GM19438 (cell line): ENCODE measurements around the gene ZNF536.
"Not testable (repeated sequence)": the region's sequence is repeated elsewhere in the genome, so short reads cannot be mapped to it uniquely, and the experiment has no call there.

Source experiments
- ATAC-seq: cut with Tn5 transposase; IDR thresholded peaks from one replicate; pipeline ENCODE4 v1.9.1; 2021; ENCODE audit warnings: low read depth; ENCODE audit not compliant: unreplicated experiment

Gene ZNF536

DNA sequence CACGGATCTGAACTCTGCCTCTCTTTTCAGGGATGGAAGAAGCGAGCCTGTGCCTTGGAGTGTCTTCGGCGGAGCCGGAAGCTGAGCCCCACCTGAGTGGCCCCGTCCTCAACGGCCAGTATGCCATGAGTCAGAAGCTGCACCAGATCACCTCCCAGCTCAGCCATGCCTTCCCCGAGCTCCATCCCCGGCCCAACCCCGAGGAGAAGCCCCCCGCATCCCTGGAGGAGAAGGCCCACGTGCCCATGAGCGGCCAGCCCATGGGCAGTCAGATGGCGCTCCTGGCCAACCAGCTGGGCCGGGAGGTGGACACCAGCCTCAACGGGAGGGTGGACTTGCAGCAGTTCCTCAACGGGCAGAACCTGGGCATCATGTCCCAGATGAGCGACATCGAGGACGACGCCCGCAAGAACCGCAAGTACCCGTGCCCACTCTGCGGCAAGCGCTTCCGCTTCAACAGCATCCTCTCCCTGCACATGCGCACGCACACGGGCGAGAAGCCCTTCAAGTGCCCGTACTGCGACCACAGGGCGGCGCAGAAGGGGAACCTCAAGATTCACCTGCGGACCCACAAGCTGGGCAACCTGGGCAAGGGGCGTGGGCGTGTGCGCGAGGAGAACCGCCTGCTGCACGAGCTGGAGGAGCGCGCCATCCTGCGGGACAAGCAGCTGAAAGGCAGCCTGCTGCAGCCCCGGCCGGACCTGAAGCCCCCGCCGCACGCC is 71.5 kb downstream of the ZNF536 start:
- ATAC-seq: no peak

DNA sequence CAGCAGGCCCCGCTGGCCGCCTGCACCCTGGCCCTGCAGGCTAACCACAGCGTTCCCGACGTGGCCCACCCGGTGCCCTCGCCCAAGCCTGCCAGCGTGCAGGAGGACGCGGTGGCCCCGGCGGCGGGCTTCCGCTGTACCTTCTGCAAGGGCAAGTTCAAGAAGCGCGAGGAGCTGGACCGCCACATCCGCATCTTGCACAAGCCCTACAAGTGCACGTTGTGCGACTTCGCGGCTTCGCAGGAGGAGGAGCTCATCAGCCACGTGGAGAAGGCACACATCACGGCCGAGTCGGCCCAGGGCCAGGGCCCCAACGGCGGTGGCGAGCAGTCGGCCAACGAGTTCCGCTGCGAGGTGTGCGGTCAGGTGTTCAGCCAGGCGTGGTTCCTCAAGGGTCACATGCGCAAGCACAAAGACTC is 72.1 kb downstream of the ZNF536 start:
- no peak for ATAC-seq

DNA sequence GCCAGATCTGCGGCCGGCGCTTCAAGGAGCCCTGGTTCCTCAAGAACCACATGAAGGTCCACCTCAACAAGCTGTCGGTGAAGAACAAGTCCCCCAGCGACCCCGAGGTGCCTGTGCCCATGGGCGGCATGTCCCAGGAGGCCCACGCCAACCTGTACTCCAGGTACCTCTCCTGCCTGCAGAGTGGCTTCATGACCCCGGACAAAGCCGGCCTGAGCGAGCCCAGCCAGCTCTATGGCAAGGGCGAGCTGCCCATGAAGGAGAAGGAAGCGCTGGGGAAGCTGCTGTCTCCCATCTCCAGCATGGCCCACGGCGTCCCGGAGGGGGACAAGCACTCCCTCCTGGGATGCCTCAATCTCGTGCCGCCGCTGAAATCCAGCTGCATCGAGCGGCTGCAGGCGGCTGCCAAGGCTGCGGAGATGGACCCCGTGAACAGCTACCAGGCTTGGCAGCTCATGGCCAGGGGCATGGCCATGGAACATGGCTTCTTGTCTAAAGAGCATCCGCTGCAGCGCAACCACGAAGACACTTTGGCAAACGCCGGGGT is 72.6 kb downstream of the ZNF536 start:
- ATAC-seq: no peak

DNA sequence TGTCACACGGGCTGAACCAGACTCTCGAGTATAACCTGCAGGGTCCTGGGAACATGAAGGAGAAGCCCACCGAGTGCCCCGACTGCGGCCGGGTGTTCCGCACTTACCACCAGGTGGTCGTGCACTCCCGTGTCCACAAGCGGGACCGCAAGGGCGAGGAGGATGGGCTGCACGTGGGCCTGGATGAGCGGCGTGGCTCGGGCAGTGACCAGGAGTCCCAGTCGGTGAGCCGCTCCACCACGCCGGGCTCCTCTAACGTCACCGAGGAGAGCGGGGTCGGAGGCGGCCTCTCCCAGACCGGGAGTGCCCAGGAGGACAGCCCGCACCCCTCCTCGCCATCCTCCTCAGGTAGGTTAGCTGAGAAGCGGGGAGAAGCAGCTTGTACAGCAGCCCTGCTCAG is 73.2 kb downstream of the ZNF536 start:
- ATAC-seq: no peak

DNA sequence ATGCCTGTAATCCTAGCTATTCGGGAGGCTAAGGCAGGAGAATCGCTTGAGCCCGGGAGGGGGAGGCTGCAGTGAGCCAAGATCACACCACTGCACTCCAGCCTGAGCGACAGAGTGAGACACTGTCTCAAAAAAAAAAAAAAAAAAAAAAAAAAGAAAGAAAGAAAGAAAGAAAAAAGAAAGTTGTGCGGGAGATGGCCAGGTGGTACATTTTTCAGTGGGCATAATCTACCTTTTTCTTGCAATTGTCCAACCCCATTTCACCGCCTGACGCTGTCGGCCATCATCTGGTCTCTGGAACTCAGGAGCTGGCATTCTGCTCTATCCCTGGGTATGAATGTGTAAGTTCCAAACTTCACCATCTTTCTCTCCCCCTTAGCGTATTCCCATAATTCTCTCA is 73.9 kb downstream of the ZNF536 start:
- ATAC-seq: not testable (repeated sequence)

DNA sequence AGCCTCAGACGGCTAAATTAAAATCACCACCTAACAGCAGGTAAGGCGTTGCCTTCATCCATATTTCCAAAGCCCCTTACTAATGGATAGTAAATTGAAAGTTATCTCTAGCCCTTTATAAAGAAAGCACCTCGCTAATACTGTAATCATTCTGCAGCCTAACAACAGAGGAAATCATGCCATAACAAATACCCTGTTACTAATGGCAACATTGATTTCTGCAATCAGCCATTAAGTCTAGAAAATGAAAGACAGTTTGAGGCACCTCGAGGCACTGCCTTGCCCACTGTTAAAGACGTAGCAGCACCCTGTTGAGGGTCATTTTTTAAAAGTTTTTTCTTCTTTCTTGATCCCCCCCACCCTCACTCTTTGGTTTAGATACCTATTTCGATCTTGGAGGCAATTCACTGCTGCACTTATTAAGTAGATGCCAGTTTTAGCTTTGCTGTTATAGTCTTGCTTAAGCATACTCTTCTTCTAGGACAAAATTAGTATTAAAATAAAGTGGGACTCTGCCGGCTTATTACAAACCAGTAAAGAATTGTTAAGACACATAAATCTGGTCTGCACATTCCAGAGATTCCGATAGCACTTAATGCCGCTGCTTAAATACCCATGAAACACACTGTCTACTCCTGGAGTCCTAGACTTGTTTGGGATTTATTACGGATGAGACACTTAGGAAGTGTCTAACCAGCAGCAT is 74.8 kb downstream of the ZNF536 start:
- ATAC-seq: no peak

DNA sequence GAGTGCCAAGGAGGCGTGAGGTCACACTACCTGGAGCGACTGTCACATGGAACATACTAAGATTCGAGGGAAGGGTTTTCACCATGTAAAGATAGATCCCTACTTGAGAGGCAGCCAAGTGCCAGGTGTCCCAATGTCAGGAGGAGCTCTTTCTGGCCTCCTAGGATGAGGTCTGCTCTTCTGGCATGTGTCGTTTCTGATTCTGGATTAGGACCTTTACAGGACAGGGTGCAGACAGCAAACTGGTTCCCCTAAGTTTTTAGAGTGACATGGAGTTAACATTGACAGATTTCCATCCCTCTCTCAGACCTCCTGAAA is 75.3 kb downstream of the ZNF536 start:
- no peak for ATAC-seq

DNA sequence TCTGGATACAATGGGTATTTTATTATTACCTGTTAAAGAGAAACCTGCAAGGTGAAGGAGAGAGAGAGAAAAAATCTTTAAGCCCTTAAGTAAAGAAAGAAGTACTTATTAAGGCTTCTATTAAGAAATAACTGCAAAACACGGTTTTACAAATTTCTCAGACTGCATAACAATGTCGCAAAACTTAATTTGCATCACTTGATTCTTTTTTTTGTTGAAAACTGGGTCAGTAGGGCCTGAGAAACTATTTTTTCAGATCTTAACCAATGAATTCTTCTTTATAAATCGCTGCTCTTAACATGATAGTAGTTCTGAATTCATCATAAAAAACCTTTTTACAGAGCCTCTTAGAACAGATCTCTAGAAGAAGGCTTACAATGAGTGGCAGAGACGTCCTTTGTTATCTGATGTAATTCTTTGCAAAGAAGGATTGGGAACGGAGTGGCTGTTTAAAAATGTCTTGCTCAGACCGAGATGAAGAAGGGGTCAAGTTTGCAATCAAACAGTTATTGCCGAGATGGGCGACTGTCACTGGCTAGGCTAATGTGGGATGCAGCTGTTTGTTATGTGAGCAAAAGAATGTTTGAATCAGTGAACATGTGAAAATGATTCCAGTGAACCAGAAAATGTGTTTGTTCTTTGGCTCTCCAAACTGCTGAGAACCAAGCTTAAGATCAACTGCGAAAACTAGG is 76.3 kb downstream of the ZNF536 start:
- no peak for ATAC-seq

DNA sequence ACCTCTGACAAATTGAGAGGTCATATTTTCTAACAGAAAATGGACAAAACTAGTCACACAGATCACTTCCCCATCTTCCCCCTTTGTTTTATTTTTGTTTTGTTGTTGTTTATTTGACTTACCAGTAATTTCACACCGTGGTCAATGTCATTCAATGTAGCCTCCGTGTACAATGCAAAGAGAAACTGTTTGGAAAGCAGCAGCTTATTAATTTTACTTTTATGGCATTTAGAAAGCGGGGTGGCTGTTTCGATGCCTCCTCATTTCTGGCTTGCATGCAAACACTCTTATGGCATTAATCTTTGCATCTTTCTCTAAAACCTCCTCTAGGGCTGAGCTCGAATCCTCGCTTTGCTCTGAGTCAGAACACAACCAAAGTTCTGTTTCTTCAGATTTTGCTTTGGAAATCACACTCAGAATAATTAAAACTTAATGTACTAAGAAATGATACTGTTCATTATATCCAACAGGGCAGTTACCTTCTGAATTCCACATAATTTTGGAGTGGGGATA is 77.0 kb downstream of the ZNF536 start:
- ATAC-seq: no peak

DNA sequence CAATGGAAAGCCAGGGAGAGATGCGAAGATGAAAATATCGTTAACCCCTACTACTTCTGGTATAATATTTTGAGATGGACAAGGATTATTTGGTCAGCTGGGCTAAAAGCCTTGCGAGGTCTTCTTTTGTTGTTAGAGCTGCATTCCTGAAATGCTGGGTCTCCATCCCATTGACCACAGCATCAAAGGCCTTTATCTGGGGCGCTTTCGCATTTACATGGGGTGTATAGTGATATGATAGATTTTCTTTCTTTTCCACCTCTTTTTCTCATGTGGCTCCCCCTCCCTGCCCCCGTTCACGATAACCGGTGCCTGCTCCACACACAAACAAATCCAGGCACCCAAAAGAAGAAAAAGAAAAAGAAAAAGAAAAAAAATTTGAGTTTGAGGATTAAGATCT is 77.5 kb downstream of the ZNF536 start:
- no peak for ATAC-seq

DNA sequence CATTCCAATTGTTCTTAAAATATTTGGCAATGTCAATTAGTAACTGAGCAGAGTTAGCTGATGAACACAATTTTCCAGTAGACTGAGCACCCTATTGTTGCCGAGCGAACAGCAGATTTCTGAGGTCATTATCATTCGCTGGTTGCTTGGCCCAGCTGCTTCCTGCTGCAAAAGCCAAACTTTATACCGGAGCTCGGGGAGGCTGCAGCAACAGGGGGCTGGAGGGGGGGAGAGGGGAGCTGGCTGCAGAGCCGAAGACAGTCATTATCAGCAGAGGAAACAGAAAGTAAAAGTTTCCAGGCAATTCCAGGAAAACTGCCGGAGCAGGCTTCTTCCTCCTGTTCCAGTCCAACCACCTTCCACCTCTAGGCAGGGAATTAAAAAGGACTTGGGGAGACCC is 77.9 kb downstream of the ZNF536 start:
- no peak for ATAC-seq

DNA sequence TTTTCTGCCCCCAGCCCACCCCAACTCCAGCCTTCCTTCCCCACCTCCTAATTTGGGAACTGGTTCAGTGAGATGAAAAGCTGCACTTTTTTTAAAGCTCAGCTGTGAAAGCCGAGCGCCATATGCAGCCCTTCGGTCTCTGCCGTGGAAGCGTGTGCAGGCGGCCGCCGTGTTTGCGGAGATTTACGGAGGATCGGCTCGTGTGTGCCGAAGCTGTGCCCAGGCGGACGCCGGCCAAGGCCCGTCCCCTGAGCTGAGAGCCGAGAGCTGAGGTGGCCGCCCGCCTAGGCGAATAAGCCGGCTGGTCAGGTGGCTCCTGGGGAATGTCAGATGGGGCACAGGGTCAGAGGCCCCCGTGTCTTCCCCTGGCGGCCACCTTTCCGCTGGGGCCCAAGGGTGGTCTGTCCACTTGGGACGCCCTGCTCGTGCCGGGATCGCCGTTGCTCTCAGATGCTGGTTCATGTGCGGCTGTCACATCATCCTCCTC is 78.7 kb downstream of the ZNF536 start:
- ATAC-seq: no peak

DNA sequence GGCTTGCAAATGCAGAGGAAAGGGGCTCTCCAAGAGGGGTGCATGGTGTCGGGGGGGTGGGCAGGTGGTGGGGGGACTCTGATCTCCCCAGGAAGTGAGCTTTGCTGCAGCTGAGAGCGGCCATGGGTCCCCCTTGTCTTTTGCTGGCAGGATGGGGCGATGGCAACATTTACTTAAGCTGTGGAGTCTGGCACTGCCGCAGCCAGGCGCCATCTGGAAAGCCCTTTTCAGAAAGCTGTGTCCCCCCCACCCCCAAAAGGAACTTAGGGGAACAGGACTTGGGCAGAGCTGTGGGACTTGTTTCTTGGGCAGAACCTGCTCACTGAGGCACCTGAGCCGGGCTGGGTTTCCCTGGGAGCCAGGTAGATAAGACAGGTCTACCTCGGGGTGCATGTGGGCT is 80.7 kb downstream of the ZNF536 start:
- ATAC-seq: no peak

DNA sequence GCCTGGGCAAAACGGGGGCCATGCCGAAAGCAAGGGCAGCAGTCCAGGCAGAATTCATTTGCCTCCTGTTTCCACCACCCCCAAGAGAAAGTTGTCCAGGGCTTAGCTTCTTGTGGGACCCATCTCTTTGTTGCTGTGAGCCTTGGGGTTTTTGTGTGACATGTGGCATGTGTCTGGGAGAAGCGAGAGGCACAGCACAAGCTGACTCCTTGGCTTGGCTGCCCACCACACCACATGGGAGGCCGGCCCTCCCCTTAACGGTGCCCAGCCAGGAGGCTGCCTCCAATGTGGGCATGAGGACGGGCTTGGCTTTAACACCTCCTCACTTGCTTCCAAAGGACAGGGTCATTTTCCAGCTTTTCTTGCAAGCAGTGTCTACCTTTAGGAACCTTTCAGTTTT is 81.6 kb downstream of the ZNF536 start:
- no peak for ATAC-seq

DNA sequence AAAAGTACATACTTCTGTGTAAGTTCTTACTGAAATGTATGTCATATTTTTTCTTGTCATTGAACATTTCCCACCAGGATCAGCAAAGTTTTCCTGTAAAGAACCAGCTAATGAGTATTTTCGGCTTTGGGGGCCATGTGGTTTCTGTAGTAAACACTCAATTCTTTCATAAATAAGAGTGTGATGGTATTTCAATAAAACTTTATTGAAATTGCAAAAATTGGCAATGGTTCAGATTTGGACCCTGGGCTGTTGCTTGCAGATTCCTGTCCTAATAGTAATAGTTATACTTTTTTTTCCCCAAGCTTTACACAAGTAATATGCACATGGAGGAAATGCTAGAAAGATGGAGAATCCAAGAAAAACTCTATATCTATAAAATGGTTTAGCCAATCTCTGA is 83.7 kb downstream of the ZNF536 start:
- ATAC-seq: no peak

DNA sequence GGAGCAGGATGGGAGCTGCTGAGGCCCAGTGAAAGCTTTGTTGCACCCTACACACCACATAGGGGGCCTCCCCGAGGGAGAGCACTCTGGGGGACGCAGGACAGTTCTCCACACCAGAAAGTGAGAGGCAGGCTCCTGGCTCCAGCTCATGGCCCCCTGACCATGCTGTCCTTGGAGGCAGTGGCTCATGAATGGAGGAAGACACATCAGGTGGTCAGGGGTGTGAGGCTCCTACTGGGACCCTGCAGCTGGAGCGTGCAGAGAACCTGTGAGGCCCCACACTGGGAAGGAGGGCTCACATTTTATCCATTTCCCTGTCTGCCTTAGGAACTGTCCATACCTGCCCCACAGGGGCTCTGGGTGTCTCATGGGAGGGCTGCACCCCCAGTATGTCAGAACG is 85.3 kb downstream of the ZNF536 start:
- ATAC-seq: no peak

DNA sequence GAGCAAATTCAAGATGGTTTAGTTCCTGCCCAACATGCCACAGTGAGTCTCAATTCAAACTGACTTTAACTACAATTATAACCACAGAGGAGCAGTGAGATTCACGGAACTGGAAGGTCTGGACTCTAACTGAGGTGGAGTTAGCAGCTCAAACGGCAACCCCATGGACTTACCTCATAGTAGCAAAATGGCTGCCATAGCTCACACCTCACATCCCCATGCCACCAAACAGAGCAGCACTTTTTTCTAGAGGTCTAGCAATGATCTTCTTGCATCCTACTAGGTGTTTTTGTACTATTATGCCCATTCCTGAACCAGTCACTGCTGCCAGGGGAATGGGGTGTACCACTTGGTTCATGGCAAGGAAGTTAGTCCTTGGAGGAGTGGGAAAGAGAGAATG is 87.7 kb downstream of the ZNF536 start:
- ATAC-seq: no peak

DNA sequence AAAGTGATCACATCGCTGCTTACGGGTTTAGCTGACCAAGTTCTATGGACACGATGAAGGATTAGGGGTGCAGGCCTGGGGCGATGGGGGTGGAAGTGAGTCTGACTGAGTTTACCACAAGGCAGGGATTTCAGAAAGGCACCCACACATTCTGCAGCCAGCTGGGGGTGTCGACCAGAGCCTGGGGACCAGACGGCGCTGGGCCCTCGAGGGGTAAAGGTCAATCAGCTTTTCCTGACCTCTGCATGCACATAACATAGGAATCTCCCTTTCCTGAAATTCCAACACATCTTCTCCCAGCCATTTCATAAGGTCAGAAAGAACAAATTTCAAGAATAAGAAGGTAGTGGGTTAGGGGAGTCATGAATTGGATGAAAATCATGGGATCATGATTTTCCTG is 92.0 kb downstream of the ZNF536 start:
- no peak for ATAC-seq

DNA sequence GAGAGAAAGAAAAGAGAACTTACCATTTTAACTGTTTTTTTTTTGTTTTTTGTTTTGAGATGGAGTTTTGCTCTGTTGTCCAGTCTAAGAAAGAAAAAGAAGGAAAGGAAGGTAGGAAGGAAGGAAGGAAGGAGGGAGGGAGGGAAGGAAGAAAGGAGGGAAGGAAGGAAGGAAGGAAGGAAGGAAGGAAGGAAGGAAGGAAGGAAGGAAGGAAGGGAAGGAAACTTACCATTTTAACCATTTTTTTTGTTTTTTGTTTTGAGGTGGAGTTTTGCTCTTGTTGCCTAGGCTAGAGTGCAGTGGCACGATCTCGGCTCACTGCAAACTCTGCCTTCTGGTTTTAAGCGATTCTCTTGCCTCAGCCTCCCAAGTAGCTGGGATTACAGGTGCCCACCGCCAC is 94.4 kb downstream of the ZNF536 start:
- ATAC-seq: not testable (repeated sequence)

DNA sequence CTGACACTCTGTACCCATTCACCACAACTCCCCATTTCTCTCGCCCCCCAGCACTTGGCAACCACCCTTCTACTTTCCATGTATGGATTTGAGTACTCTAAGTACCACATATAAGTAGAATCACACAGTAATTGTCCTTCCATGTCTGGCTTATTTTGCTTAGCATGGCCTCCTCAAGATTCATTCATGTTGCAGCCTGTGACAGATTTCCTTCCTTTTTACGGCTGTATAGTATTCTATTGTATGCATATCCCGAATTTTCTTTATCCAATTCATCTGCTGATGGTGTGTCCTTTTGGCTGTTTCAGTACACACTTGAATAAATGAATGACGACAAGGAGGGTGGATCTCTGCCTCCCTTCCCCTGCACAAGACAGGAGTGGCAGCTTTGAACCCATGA is 95.1 kb downstream of the ZNF536 start:
- ATAC-seq: no peak

DNA sequence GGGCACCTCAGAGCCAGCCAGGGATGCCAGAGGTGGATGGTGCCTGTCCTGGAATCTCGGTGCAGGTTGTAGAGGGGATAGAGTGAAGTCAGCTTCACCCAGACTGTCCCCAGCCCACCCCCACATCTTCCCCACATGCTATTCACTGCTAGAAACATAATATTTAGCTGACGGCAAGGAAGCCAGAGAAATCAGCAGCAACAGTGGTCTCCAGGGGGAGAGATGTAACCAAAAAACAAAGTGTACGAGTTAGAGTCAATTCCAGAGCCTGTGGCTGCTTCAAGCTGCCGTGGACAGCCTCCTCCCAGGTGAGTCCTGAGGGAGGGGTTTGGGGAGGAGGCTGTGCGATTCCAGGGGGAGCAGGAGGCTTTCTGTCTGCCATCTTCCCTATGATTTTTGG is 97.6 kb downstream of the ZNF536 start:
- ATAC-seq: no peak
